ENCODE data around the gene OLR1.

The OLR1 gene

DNA sequence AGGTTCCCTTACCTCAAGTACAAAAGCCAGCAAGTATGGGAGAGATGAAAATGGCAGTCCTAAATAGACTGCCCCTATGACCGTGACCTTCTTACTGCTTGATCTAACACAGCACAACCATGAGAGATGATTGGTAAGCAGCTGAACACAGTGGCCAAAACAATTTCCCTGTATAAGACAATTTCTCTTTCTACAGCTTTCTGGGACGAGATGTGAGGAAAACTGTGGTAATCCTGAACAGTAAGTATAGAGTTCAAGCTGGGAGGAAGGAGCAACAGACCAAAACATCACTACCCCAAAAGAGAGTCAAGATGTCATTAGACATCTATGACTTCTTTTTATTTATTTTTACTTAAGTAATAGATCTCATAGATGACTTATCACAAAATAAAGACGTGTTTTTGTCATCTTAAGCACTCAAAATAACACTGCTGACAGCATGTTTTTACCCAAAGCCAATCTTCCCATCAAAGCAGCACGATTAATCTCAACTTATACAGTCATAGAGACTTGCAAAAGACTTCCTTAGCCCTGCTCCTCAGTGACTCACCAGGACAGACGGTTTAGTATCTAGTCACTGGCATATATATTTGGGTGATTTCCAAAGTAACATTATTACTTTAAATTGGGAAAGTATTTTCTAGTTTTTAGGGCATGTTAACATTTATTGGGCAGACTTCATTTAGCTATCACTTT, 10.6 kb upstream of the OLR1 start:
- no peak for DNase-seq
- Mint-ChIP-seq H3K27ac (no peak overlapping the region), H3K4me3 (no peak overlapping the region), H3K9me3 (no peaks in the 10 kb centered on the region), H3K36me3 (ENCODE audit: insufficient read depth) (no peaks in the 10 kb centered on the region), H3K27me3 (peaks cover 45 to 71% of the 10 kb centered on the region in 2 donors), H3K4me1 (ENCODE audit: low read depth in 2 of 2) (no peaks in the 10 kb centered on the region)
- ATAC-seq (replicated peaks) = peak; percentile 21

DNA sequence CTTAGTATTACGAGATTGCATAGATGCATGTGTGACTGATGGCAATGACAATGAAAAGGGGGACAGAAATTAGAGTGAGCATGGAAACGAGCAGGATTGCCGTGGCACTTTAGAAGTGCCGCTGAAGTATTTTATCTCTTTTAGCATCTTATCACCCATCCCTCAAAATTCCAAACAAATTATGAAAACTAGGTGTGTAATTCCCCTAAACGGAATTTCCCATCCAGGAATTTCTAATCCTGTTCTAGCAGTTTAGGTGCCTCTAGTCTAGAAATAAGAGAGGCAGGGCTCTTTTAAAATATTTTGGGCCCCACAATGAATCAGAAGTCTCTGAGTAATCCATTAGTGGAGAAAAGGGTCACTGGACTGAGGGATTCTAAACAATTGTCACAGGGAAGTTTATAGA, 7.8 kb upstream of the OLR1 start:
- Mint-ChIP-seq H3K4me1 (ENCODE audit: low read depth in 2 of 2) (no peaks in the 10 kb centered on the region), H3K9me3 (no peaks in the 10 kb centered on the region), H3K27me3 (peaks cover 39 to 65% of the 10 kb centered on the region in 2 donors), H3K4me3 (no peak overlapping the region), H3K36me3 (ENCODE audit: insufficient read depth) (no peaks in the 10 kb centered on the region), H3K27ac (no peak overlapping the region)
- no peak for DNase-seq
- no peak for ATAC-seq (replicated peaks)

DNA sequence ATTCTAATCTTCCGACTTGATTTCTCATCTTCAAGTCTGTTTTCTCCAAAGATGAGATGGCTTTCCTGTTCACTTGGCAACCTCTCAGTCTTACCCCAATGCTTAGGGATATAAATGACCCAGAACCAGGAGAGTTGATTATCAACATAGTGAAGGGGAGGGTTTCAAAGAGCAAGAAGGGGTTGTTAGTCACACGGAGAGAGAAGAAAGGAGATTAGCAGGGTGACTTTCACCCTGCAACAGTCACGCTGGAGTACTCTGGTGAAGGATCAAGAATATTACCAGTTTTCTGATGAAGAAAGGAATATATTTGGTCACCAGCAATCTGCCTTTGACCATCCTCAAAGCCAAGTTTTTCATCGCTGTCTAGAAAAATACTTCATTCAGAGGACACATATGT, 6.9 kb upstream of the OLR1 start, which contains the start of gene TMEM52B:
Gene TMEM52B, plus strand, starts transcription at position 212 of the 400 bp plus-strand sequence. CDS start 543 bp downstream, outside the sequence.
- no peak within 1 kb of the TSS for H3K4me3 Mint-ChIP-seq
- DNase-seq (no peak), ATAC-seq (replicated peaks) (no peak)
- H3K27me3 Mint-ChIP-seq = peaks cover 39 to 65% of the 10 kb centered on the region in 2 donors
- H3K36me3 Mint-ChIP-seq (ENCODE audit: insufficient read depth) = no peaks in the 10 kb centered on the region
- no peak within 1 kb of the TSS for H3K27ac Mint-ChIP-seq
- H3K4me1 Mint-ChIP-seq (ENCODE audit: low read depth in 2 of 2) = no peaks in the 10 kb centered on the region
- no peaks in the 10 kb centered on the region for H3K9me3 Mint-ChIP-seq

DNA sequence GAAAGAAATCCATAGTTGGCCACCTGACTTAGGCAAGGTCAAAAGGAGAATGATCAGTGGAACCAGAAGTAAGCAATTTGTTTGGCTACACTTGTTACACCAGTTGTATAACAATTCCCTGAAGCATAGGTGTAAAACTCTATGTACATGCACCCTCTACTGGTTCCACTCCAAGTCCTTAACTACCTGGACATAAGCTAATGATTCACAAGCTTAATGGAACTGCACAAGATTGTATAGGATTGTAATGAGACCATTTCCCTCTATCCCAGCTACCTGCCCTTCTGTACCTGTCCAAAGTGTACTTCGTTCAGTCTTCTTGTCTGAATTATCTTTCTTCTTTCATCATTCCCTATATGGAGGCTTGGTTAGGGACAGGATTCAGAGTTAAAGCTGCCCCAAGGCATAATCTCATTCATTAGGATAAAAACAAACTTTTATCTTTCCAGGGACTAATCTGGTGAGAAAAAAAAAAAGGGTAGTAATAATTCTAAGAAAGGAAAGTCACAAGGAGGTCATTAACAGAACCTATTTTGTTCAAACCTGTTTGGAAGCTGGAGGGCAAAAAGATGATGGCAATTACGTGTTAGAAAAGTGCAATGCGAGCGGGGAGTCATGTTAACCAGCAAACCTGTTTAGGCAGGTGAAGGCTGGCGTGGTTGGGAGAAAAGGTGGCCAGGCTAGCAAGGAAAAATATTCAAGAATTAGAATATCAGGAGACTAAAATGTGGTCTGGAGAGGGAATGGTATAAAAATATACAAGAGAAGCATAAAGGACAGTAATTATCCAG, 4.1 kb upstream of the OLR1 start:
- H3K27me3 Mint-ChIP-seq = peaks cover 47 to 65% of the 10 kb centered on the region in 2 donors
- ATAC-seq (replicated peaks) (no peak), DNase-seq (no peak)
- H3K27ac Mint-ChIP-seq = no peak overlapping the region
- no peak overlapping the region for H3K4me3 Mint-ChIP-seq
- H3K4me1 Mint-ChIP-seq (ENCODE audit: low read depth in 2 of 2) = no peaks in the 10 kb centered on the region
- H3K9me3 Mint-ChIP-seq = no peaks in the 10 kb centered on the region
- H3K36me3 Mint-ChIP-seq (ENCODE audit: insufficient read depth) = no peaks in the 10 kb centered on the region

- Mint-ChIP-seq H3K9me3 (no peaks in the 10 kb centered on the region), H3K27me3 (peaks cover 47 to 58% of the 10 kb centered on the region in 2 donors), H3K36me3 (ENCODE audit: insufficient read depth) (no peaks in the 10 kb centered on the region), H3K27ac (no peak overlapping the region), H3K4me1 (ENCODE audit: low read depth in 2 of 2) (no peaks in the 10 kb centered on the region), H3K4me3 (no peak overlapping the region)
- ATAC-seq (replicated peaks) = no peak
- DNase-seq = no peak
Observed at GRCh38 chr12:10174986-10175614, 3.2 kb upstream of the OLR1 start.

DNA sequence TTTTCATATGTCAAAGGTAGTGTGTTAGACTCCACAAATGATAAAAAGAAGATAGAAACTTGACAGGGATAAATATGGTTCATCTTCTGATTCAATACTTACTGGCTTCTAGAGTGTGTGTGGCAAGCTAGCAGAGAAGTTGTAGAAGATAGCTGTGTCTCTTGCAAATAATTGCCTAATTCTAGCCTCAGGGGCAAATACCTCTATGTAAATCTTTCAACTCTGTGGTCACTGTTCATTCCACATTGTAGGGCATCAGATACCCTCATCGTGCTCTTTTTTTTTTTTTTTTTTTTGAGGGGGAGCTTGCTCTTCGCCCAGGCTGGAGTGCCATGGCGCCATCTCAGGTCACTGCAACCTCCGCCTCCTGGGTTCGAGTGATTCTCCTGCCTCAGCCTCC, 1.7 kb downstream of the OLR1 start:
- no peak overlapping the region for H3K27ac Mint-ChIP-seq

DNA sequence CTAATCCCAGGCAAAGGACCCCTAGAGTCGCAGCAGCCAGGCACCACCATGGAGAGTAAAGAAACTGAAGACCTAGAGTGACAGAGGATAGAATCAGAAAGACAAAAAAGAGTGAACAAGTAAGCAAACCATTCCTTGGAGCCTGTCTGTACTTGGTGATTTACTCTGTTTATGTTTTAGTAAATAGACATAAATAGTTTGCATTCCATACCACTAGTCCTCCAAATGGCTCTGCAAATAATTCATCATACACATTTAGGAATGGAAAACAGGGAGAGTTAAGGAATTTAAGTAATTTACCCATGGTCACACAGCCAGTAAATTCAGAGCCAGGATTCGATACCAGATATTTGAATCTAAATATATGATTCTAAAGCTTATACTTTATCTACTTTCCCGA, 2.8 kb downstream of the OLR1 start:
- H3K27me3 Mint-ChIP-seq = peaks cover 15 to 26% of the 10 kb centered on the region in 2 donors
- H3K36me3 Mint-ChIP-seq (ENCODE audit: insufficient read depth) = no peaks in the 10 kb centered on the region
- H3K27ac Mint-ChIP-seq = no peak overlapping the region
- no peak overlapping the region for H3K4me3 Mint-ChIP-seq
- DNase-seq (no peak), ATAC-seq (replicated peaks) (no peak)
- H3K4me1 Mint-ChIP-seq (ENCODE audit: low read depth in 2 of 2) = no peaks in the 10 kb centered on the region
- H3K9me3 Mint-ChIP-seq = no peaks in the 10 kb centered on the region

More for the DNA sequence above, 1.7 kb downstream of the OLR1 start:
- DNase-seq (no peak), ATAC-seq (replicated peaks) (no peak)
- peaks cover 26 to 36% of the 10 kb centered on the region in 2 donors for H3K27me3 Mint-ChIP-seq
- no peaks in the 10 kb centered on the region for H3K36me3 Mint-ChIP-seq (ENCODE audit: insufficient read depth)
- no peak overlapping the region for H3K4me3 Mint-ChIP-seq
- no peaks in the 10 kb centered on the region for H3K9me3 Mint-ChIP-seq
- H3K4me1 Mint-ChIP-seq (ENCODE audit: low read depth in 2 of 2) = no peaks in the 10 kb centered on the region

GRCh38 chr12:10167599-10167998, 4.3 kb downstream of the OLR1 start:
- no peak for DNase-seq
- H3K9me3 Mint-ChIP-seq = no peaks in the 10 kb centered on the region
- H3K36me3 Mint-ChIP-seq (ENCODE audit: insufficient read depth) = no peaks in the 10 kb centered on the region
- H3K27me3 Mint-ChIP-seq = peaks cover 9 to 20% of the 10 kb centered on the region in 2 donors
- no peaks in the 10 kb centered on the region for H3K4me1 Mint-ChIP-seq (ENCODE audit: low read depth in 2 of 2)
- H3K4me3 Mint-ChIP-seq = no peak overlapping the region
- no peak for ATAC-seq (replicated peaks)
- H3K27ac Mint-ChIP-seq = no peak overlapping the region

DNA sequence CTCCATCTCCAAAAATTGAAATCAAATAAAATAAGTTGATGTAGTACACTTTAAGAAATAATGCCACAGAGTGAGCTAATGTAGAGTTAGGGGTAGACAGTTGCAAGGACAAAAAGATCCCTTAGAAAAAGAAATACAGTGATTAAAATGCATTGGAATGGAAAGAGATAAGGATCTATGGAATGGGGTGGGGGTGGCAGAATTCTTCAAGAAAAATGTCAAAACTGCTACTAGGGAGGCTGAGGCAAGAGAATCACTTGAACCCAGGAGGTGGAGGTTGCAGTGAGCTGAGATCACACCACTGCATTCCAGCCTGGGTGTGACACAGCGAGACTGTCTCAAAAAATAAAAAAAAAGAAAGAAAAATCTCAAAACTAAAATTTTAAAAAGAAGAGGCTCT, 6.5 kb downstream of the OLR1 start:
- H3K27me3 Mint-ChIP-seq = peaks cover 0 to 7% of the 10 kb centered on the region in 2 donors
- H3K36me3 Mint-ChIP-seq (ENCODE audit: insufficient read depth) = no peaks in the 10 kb centered on the region
- no peaks in the 10 kb centered on the region for H3K4me1 Mint-ChIP-seq (ENCODE audit: low read depth in 2 of 2)
- DNase-seq (no peak), ATAC-seq (replicated peaks) (no peak)
- H3K4me3 Mint-ChIP-seq = no peak overlapping the region
- H3K27ac Mint-ChIP-seq = no peak overlapping the region
- no peaks in the 10 kb centered on the region for H3K9me3 Mint-ChIP-seq

DNA sequence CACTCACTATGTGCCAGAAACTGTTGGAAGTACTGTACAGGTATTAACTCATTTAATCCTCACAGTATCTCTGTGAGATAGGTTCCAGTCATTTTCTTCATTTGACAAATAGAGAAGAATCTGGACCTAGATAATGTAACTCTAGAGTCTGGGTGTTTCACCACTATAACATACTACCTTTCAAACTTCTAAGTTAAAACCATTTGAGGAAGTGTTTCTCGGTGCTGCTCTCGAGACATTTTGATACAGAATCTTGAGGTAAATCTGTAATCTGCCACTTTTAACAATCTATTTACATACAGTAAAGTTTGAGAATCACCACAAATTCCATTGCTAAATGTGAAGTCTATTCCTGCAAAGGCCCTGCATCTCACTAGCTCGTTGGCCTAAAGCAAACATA, 8.8 kb downstream of the OLR1 start:
- no peaks in the 10 kb centered on the region for H3K36me3 Mint-ChIP-seq (ENCODE audit: insufficient read depth)
- H3K4me1 Mint-ChIP-seq (ENCODE audit: low read depth in 2 of 2) = no peaks in the 10 kb centered on the region
- H3K27me3 Mint-ChIP-seq = peaks cover 0 to 7% of the 10 kb centered on the region in 2 donors
- no peak overlapping the region for H3K27ac Mint-ChIP-seq
- no peak for ATAC-seq (replicated peaks)
- H3K9me3 Mint-ChIP-seq = no peaks in the 10 kb centered on the region
- no peak for DNase-seq
- H3K4me3 Mint-ChIP-seq = no peak overlapping the region

DNA sequence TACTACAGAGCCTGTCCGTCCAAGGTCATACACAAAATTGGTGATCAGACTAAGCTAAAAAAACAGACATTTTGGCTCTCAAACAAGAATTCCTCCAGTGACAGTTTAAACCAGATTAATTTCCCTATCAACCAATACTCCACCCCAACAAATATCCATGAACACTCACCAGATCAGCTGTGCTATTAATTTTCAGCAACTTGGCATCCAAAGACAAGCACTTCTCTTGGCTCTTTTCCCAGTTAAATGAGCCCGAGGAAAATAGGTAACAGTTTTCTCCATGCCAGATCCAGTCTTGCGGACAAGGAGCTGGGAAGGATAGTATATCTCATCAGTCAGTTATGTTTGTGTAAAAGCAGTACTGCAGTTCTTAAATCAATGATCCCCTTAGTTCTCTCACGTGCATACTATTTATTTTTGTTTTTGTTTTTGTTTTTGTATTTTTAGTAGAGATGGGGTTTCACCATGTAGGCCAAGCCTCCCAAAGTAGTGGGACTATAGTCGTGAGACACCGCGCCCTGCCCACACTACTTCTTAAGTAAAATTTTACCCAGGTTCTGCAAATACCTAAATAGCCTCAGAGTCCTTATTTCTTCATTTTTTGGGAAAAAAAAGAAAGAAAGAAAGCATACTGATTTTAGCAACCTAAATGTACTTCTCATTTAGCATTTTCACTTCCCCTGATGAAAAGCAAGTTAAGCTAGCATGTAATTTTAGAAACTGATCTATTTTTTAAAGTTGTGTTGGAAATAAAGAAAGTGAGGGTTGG, 11.1 kb downstream of the OLR1 start:
- Mint-ChIP-seq H3K27ac (no peak overlapping the region), H3K4me3 (no peak overlapping the region), H3K9me3 (no peaks in the 10 kb centered on the region), H3K4me1 (ENCODE audit: low read depth in 2 of 2) (no peaks in the 10 kb centered on the region), H3K27me3 (peaks cover 0 to 7% of the 10 kb centered on the region in 2 donors), H3K36me3 (ENCODE audit: insufficient read depth) (no peaks in the 10 kb centered on the region)
- DNase-seq = no peak
- no peak for ATAC-seq (replicated peaks)

DNA sequence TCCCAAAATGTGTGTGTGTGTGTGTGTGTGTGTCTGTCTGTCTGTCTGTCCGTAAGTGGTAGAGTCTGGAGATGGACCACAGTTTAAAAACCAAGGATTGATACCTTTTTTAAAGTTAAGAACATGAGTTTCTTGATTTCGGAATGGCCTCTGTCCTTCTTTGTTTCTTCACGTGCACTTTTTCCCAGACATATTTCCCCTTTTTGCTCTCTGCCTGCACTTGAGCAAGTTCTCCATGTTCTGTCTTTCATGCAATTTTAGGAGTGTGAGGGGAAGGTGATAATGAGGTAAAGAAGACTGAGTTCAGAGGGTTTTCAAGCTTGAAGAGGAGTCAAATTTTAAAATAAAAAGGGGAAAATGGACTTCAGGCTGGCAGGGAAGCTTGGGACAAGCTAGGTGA, 12.7 kb downstream of the OLR1 start:
- H3K9me3 Mint-ChIP-seq = no peaks in the 10 kb centered on the region
- no peak overlapping the region for H3K4me3 Mint-ChIP-seq
- ATAC-seq (replicated peaks) (no peak), DNase-seq (no peak)
- no peak overlapping the region for H3K27ac Mint-ChIP-seq
- no peaks in the 10 kb centered on the region for H3K27me3 Mint-ChIP-seq
- peaks cover 0 to under 1% of the 10 kb centered on the region in 2 donors for H3K4me1 Mint-ChIP-seq (ENCODE audit: low read depth in 2 of 2)
- no peaks in the 10 kb centered on the region for H3K36me3 Mint-ChIP-seq (ENCODE audit: insufficient read depth)

GRCh38 chr12:10158406-10158805, 13.5 kb downstream of the OLR1 start:
- ATAC-seq (replicated peaks) (no peak), DNase-seq (no peak)
- Mint-ChIP-seq H3K27ac (no peak overlapping the region), H3K27me3 (no peaks in the 10 kb centered on the region), H3K9me3 (no peaks in the 10 kb centered on the region), H3K4me1 (ENCODE audit: low read depth in 2 of 2) (peaks cover 4 to 9% of the 10 kb centered on the region in 2 donors), H3K36me3 (ENCODE audit: insufficient read depth) (no peaks in the 10 kb centered on the region), H3K4me3 (no peak overlapping the region)
